Stimulated activated CD4-positive, alpha-beta T cell treated with anti-CD3 and anti-CD28 coated beads, TNF-alpha, amount 100 ng/mL, for 1 hour (primary cell): ENCODE data around the gene SRPK1.
A peak's percentile ranks its signal among the peaks of the same experiment; 100 is the strongest.
"Not testable (repeated sequence)": the region's sequence is repeated elsewhere in the genome, so short reads cannot be mapped to it uniquely, and the experiment has no call there.

Experiments used
- DNase-seq, 3 donors: peaks; one replicate each; pipeline ENCODE4 v3.0.0-alpha.2; 2020; ENCODE audit warnings: low read depth in 3 of 3, low spot score in 1 of 3

SRPK1 gene

GRCh38 chr6:35931873-35932272 is 11.0 kb upstream of the SRPK1 start:
- not testable (repeated sequence) for DNase-seq

GRCh38 chr6:35931120-35931561 is 10.2 kb upstream of the SRPK1 start:
- no peak for DNase-seq

GRCh38 chr6:35929601-35930000 is 8.7 kb upstream of the SRPK1 start:
- DNase-seq, result no peak

- no peak for DNase-seq
These were observed 5.8 kb upstream of the SRPK1 start for GRCh38 chr6:35926509-35927215.

- no peak for DNase-seq
These were observed 5.1 kb upstream of the SRPK1 start for GRCh38 chr6:35925961-35926360.

GRCh38 chr6:35924146-35924545 is 3.2 kb upstream of the SRPK1 start:
- no peak for DNase-seq

GRCh38 chr6:35922139-35922554 is 1.2 kb upstream of the SRPK1 start:
- no peak for DNase-seq

- peak; percentile 16 to 40 (median 25) for DNase-seq
These were observed 809 bp downstream of the SRPK1 start for GRCh38 chr6:35919827-35920751.

GRCh38 chr6:35919085-35919826 is 1.6 kb downstream of the SRPK1 start:
- no peak for DNase-seq

GRCh38 chr6:35916893-35917292 is 4.0 kb downstream of the SRPK1 start:
- not testable (repeated sequence) for DNase-seq

- DNase-seq, result no peak
These were observed 4.8 kb downstream of the SRPK1 start for GRCh38 chr6:35916056-35916455.

- no peak for DNase-seq
These were observed 6.4 kb downstream of the SRPK1 start for GRCh38 chr6:35914536-35914935.

- no peak for DNase-seq
These were observed 8.8 kb downstream of the SRPK1 start for GRCh38 chr6:35911871-35912653.

GRCh38 chr6:35909571-35909970 is 11.3 kb downstream of the SRPK1 start:
- DNase-seq, result not testable (repeated sequence)

GRCh38 chr6:35908753-35909401 is 12.0 kb downstream of the SRPK1 start:
- not testable (repeated sequence) for DNase-seq

- DNase-seq, result no peak
These were observed 13.1 kb downstream of the SRPK1 start for GRCh38 chr6:35907750-35908149.

GRCh38 chr6:35906499-35906846 is 14.4 kb downstream of the SRPK1 start:
- no peak for DNase-seq

GRCh38 chr6:35905841-35906498 is 14.9 kb downstream of the SRPK1 start:
- DNase-seq, result no peak

GRCh38 chr6:35905141-35905785 is 15.6 kb downstream of the SRPK1 start:
- DNase-seq, result no peak
